Measurements from ENCODE around the gene ABCC8.

DNA sequence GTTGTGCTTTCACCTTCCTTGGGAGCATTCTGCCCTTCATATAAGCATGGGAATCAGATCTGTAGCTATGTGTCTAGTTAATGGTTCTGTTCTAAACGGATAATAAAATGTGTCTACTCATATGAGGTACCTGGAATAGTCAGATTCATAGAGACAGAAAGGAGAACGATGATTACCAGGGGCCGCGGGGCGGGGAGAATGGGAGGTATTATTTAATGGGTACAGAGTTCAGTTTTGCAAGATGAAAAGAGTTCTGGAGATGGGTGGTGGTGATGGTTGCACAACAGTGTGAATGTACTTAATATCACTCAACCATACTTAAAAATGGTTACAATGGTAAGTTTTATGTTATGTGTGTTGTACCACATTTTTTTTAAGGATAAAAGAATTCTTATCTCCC is 10.0 kb upstream of the ABCC8 start:
- TF ChIP-seq EP300 (IDR thresholded peaks at IDR 0.05) (no peak), POLR2A (IDR thresholded peaks at IDR 0.05) (no peak)
- TF ChIP-seq, protein P1, sequence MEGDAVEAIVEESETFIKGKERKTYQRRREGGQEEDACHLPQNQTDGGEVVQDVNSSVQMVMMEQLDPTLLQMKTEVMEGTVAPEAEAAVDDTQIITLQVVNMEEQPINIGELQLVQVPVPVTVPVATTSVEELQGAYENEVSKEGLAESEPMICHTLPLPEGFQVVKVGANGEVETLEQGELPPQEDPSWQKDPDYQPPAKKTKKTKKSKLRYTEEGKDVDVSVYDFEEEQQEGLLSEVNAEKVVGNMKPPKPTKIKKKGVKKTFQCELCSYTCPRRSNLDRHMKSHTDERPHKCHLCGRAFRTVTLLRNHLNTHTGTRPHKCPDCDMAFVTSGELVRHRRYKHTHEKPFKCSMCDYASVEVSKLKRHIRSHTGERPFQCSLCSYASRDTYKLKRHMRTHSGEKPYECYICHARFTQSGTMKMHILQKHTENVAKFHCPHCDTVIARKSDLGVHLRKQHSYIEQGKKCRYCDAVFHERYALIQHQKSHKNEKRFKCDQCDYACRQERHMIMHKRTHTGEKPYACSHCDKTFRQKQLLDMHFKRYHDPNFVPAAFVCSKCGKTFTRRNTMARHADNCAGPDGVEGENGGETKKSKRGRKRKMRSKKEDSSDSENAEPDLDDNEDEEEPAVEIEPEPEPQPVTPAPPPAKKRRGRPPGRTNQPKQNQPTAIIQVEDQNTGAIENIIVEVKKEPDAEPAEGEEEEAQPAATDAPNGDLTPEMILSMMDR (IDR thresholded peaks at IDR 0.05), result no peak
